Liver (tissue), 9 donors: ENCODE results near the gene PCDHAC1. TPM values are rescaled to one million over a fixed set of nuclear protein-coding genes. Genes with fewer than 3 reads are reported as not detected.

Experiments used
- DNase-seq: peaks from one replicate; pipeline ENCODE4 v3.0.0-alpha.2; 2017; ENCODE audit warnings: low spot score
- H3K27ac ChIP-seq, 2 donors: one replicate each; pipeline ENCODE4 v1.7.0; 2013; ENCODE audit warnings: inconsistent platforms in 2 of 2, low read length in 2 of 2, control low read depth in 1 of 2, low read depth in 1 of 2, mild to moderate bottlenecking in 1 of 2
- H3K27me3 ChIP-seq, 4 donors: one replicate each; pipeline versions ENCODE4 v1.6.1 to v1.7.0; 2013; ENCODE audit warnings: low read length in 3 of 4, inconsistent platforms in 1 of 4, mild to moderate bottlenecking in 1 of 4, moderate library complexity in 1 of 4; ENCODE audit not compliant: control insufficient read depth in 4 of 4, insufficient read depth in 4 of 4
- H3K36me3 ChIP-seq, 4 donors: one replicate each; pipeline versions ENCODE4 v1.6.1 to v1.7.0; 2013; ENCODE audit warnings: low read length in 3 of 4, mild to moderate bottlenecking in 3 of 4, low read depth in 1 of 4, moderate library complexity in 1 of 4; ENCODE audit not compliant: control insufficient read depth in 4 of 4, insufficient read depth in 3 of 4
- H3K4me1 ChIP-seq, 4 donors: one replicate each; pipeline versions ENCODE4 v1.6.1 to v1.7.0; 2013; ENCODE audit warnings: low read length in 3 of 4, mild to moderate bottlenecking in 3 of 4, moderate library complexity in 1 of 4; ENCODE audit not compliant: control insufficient read depth in 4 of 4, insufficient read depth in 4 of 4
- H3K4me3 ChIP-seq, 3 donors: one replicate each; pipeline versions ENCODE4 v1.6.1 to v1.7.0; 2013; ENCODE audit warnings: low read length in 3 of 3, control low read depth in 1 of 3, low read depth in 1 of 3, mild to moderate bottlenecking in 1 of 3
- H3K9ac ChIP-seq, 2 donors: one replicate each; pipeline ENCODE4 v1.7.0; 2013; ENCODE audit warnings: low read length in 2 of 2, mild to moderate bottlenecking in 2 of 2, moderate library complexity in 2 of 2, control low read depth in 1 of 2, low read depth in 1 of 2
- H3K9me3 ChIP-seq, 4 donors: one replicate each; pipeline versions ENCODE4 v1.6.1 to v1.7.0; 2013; ENCODE audit warnings: low read length in 3 of 4; ENCODE audit not compliant: control insufficient read depth in 4 of 4
- EGR1 ChIP-seq, 2 donors: IDR thresholded peaks; 2 replicates each; pipeline ENCODE4 v1.6.1; 2016 to 2018; ENCODE audit warnings: antibody characterized with exemption in 2 of 2, low read depth in 2 of 2
- FOXA1 ChIP-seq: IDR thresholded peaks from 2 replicates; pipeline ENCODE4 v1.6.1; 2016; ENCODE audit warnings: antibody characterized with exemption
- FOXA2 ChIP-seq: IDR thresholded peaks from 2 replicates; pipeline ENCODE4 v1.6.1; 2016; ENCODE audit warnings: antibody characterized with exemption
- GABPA ChIP-seq, 2 donors: IDR thresholded peaks in 1 of 2; conservative IDR thresholded peaks in 1 of 2; 2 replicates each; pipeline ENCODE4 v1.6.1; 2016; ENCODE audit warnings: antibody characterized with exemption in 2 of 2, mild to moderate bottlenecking in 1 of 2, moderate library complexity in 1 of 2
- HNF4A ChIP-seq, 2 donors: conservative IDR thresholded peaks; 2 replicates each; pipeline ENCODE4 v1.6.1; 2016; ENCODE audit warnings: antibody characterized with exemption in 2 of 2, mild to moderate bottlenecking in 2 of 2
- HNF4G ChIP-seq: IDR thresholded peaks from 2 replicates; pipeline ENCODE4 v1.6.1; 2016; ENCODE audit warnings: antibody characterized with exemption
- JUND ChIP-seq, 2 donors: IDR thresholded peaks; 2 replicates each; pipeline ENCODE4 v1.6.1; 2016; ENCODE audit warnings: antibody characterized with exemption in 2 of 2
- NR2F2 ChIP-seq: IDR thresholded peaks from 2 replicates; pipeline ENCODE4 v1.6.1; 2016; ENCODE audit warnings: antibody characterized with exemption
- RAD21 ChIP-seq, 2 donors: IDR thresholded peaks; 2 replicates each; pipeline ENCODE4 v1.6.1; 2016; ENCODE audit warnings: antibody characterized with exemption in 2 of 2, mild to moderate bottlenecking in 2 of 2
- RXRA ChIP-seq, 2 donors: IDR thresholded peaks; 2 replicates each; pipeline ENCODE4 v1.6.1; 2017 to 2018; ENCODE audit warnings: antibody characterized with exemption in 2 of 2, mild to moderate bottlenecking in 1 of 2
- SP1 ChIP-seq: IDR thresholded peaks from 2 replicates; pipeline ENCODE4 v1.6.1; 2018; ENCODE audit warnings: antibody characterized with exemption, mild to moderate bottlenecking
- TAF1 ChIP-seq: conservative IDR thresholded peaks from 2 replicates; pipeline ENCODE4 v1.6.1; 2016; ENCODE audit warnings: antibody characterized with exemption, mild to moderate bottlenecking
- YY1 ChIP-seq: IDR thresholded peaks from 2 replicates; pipeline ENCODE4 v1.6.1; 2016; ENCODE audit warnings: antibody characterized with exemption, mild to moderate bottlenecking
- WGBS: extraction: QIAGEN DNeasy Blood & Tissue Kit; methylation state at CpG from one replicate; pipeline ENCODE4 v1.1.7; 2013; 5-methylcytosine and 5-hydroxymethylcytosine counted together
- polyA plus RNA-seq, 2 donors: library from polyadenylated mRNA; stranded (reverse) in 1 of 2; unstranded in 1 of 2; fragments of 200-250 nt in 1 of 2; fragments of >200 nt in 1 of 2; fragmentation: Nextera tagmentation in 1 of 2; extraction: Ambion mirVana in 1 of 2; gene quantifications; one replicate each; pipeline versions ENCODE4 v1.2.1 to v1.2.3, GENCODE V29; 2013 to 2015
- total RNA-seq, 2 donors: library from RNA; depleted of rRNA; stranded (reverse); fragments of >200 nt; gene quantifications; one replicate each; pipeline ENCODE4 v1.2.3, GENCODE V29; 2014
- TF ChIP-seq, protein P1 (sequence below): IDR thresholded peaks from 2 replicates; pipeline ENCODE4 v1.6.1; 2016; ENCODE audit warnings: antibody characterized with exemption
- TF ChIP-seq, protein P2 (sequence below): IDR thresholded peaks from 2 replicates; pipeline ENCODE4 v1.6.1; 2016; ENCODE audit warnings: antibody characterized with exemption
- TF ChIP-seq, protein P3 (sequence below): IDR thresholded peaks from 2 replicates; pipeline ENCODE4 v1.6.1; 2016; ENCODE audit warnings: antibody characterized with exemption, mild to moderate bottlenecking
- TF ChIP-seq, protein P4 (sequence below): fragments of 150-350 bp; IDR thresholded peaks from 2 replicates; pipeline ENCODE4 v1.5.1; 2017; ENCODE audit warnings: improper control_type of control experiment, low read depth, low read length; ENCODE audit not compliant: missing input control
- TF ChIP-seq, protein P5 (sequence below): IDR thresholded peaks from 2 replicates; pipeline ENCODE4 v1.6.1; 2016; ENCODE audit warnings: antibody characterized with exemption
- donor health status: healthy.
- donor health status: healthy.
- donor health status: healthy.
- donor health status: healthy.
- donor health status: healthy.

PCDHAC1 gene
- total and polyA plus RNA-seq, 4 donors, result under 0.01 to 0.25 (median 0.13) TPM; not detected in 1

DNA sequence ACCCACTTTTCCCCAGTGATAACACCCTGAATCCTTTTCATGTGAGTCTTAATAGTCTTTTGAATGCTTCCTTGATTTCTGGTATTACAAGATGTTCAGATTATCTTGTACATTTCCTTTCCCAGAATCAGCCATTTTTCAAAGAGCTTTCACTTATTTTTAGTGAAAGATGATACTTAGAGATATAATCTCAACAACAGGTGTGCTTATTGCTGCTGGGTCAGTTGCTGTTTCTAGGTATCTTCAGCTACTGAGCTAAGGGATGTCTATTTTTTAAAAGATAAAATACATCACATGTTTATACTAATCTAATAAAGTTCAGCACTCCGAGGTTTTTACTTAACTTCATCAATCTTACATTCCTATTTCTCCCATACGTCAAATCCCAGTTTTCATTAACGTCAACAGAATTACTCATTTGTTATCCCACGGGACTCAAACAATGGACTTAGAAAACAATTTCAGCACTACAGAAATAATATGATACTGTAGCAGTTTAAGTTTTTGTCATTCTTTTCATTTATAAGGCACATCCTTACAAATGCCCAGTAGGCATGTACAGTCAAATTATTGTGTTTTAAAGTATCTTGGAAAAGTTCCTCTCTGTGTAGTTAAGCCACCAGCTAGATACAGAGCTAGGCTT, 9.0 kb downstream of the PCDHAC1 start:
- H3K9ac ChIP-seq, result no peak overlapping the region
- H3K27ac ChIP-seq, result no peak overlapping the region
- TF ChIP-seq EGR1 (IDR thresholded peaks at IDR 0.05; ENCODE audit: low read depth in 2 of 2) (no peak), TAF1 (no peak), YY1 (no peak), HNF4A (conservative IDR thresholded peaks at IDR 0.05) (no peak), JUND (IDR thresholded peaks at IDR 0.05) (no peak), GABPA (IDR thresholded peaks at IDR 0.05 in 1 of 2, conservative IDR thresholded peaks at IDR 0.05 in 1 of 2) (no peak), RXRA (IDR thresholded peaks at IDR 0.05) (no peak), NR2F2 (no peak), RAD21 (IDR thresholded peaks at IDR 0.05) (no peak), FOXA2 (no peak), FOXA1 (no peak), HNF4G (no peak), SP1 (no peak)
- TF ChIP-seq, protein P1, sequence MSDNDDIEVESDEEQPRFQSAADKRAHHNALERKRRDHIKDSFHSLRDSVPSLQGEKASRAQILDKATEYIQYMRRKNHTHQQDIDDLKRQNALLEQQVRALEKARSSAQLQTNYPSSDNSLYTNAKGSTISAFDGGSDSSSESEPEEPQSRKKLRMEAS, result no peak
- TF ChIP-seq, protein P2, sequence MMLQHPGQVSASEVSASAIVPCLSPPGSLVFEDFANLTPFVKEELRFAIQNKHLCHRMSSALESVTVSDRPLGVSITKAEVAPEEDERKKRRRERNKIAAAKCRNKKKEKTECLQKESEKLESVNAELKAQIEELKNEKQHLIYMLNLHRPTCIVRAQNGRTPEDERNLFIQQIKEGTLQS, result no peak
- TF ChIP-seq, protein P3, sequence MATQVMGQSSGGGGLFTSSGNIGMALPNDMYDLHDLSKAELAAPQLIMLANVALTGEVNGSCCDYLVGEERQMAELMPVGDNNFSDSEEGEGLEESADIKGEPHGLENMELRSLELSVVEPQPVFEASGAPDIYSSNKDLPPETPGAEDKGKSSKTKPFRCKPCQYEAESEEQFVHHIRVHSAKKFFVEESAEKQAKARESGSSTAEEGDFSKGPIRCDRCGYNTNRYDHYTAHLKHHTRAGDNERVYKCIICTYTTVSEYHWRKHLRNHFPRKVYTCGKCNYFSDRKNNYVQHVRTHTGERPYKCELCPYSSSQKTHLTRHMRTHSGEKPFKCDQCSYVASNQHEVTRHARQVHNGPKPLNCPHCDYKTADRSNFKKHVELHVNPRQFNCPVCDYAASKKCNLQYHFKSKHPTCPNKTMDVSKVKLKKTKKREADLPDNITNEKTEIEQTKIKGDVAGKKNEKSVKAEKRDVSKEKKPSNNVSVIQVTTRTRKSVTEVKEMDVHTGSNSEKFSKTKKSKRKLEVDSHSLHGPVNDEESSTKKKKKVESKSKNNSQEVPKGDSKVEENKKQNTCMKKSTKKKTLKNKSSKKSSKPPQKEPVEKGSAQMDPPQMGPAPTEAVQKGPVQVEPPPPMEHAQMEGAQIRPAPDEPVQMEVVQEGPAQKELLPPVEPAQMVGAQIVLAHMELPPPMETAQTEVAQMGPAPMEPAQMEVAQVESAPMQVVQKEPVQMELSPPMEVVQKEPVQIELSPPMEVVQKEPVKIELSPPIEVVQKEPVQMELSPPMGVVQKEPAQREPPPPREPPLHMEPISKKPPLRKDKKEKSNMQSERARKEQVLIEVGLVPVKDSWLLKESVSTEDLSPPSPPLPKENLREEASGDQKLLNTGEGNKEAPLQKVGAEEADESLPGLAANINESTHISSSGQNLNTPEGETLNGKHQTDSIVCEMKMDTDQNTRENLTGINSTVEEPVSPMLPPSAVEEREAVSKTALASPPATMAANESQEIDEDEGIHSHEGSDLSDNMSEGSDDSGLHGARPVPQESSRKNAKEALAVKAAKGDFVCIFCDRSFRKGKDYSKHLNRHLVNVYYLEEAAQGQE, result no peak
- TF ChIP-seq, protein P4, sequence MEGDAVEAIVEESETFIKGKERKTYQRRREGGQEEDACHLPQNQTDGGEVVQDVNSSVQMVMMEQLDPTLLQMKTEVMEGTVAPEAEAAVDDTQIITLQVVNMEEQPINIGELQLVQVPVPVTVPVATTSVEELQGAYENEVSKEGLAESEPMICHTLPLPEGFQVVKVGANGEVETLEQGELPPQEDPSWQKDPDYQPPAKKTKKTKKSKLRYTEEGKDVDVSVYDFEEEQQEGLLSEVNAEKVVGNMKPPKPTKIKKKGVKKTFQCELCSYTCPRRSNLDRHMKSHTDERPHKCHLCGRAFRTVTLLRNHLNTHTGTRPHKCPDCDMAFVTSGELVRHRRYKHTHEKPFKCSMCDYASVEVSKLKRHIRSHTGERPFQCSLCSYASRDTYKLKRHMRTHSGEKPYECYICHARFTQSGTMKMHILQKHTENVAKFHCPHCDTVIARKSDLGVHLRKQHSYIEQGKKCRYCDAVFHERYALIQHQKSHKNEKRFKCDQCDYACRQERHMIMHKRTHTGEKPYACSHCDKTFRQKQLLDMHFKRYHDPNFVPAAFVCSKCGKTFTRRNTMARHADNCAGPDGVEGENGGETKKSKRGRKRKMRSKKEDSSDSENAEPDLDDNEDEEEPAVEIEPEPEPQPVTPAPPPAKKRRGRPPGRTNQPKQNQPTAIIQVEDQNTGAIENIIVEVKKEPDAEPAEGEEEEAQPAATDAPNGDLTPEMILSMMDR, result no peak
- TF ChIP-seq, protein P5, sequence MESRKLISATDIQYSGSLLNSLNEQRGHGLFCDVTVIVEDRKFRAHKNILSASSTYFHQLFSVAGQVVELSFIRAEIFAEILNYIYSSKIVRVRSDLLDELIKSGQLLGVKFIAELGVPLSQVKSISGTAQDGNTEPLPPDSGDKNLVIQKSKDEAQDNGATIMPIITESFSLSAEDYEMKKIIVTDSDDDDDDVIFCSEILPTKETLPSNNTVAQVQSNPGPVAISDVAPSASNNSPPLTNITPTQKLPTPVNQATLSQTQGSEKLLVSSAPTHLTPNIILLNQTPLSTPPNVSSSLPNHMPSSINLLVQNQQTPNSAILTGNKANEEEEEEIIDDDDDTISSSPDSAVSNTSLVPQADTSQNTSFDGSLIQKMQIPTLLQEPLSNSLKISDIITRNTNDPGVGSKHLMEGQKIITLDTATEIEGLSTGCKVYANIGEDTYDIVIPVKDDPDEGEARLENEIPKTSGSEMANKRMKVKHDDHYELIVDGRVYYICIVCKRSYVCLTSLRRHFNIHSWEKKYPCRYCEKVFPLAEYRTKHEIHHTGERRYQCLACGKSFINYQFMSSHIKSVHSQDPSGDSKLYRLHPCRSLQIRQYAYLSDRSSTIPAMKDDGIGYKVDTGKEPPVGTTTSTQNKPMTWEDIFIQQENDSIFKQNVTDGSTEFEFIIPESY, result no peak
- H3K4me1 ChIP-seq, result no peaks in the 10 kb centered on the region
- 74% methylated on average over 4 of the region's 4 CpGs for WGBS
- no peaks in the 10 kb centered on the region for H3K36me3 ChIP-seq
- no peak overlapping the region for H3K4me3 ChIP-seq
- DNase-seq, result no peak
- no peaks in the 10 kb centered on the region for H3K27me3 ChIP-seq
- no peaks in the 10 kb centered on the region for H3K9me3 ChIP-seq
